ENCODE measurements around the gene MEG3.

- TF ChIP-seq HNRNPK (IDR thresholded peaks at IDR 0.05; ENCODE audit: low read depth, low read length, poor library complexity, severe bottlenecking), result no peak
- no peak for TF ChIP-seq E2F4 (CRISPR knock-in tag; IDR thresholded peaks at IDR 0.05; ENCODE audit: low read depth)
- no peak for TF ChIP-seq CBX2 (IDR thresholded peaks at IDR 0.05; ENCODE audit: insufficient read depth, low read length, poor library complexity, severe bottlenecking)
- no peak for TF ChIP-seq ZNF354B (CRISPR knock-in tag; IDR thresholded peaks at IDR 0.05)
These were observed 3.2 kb upstream of the MEG3 start for GRCh38 chr14:100822532-100823296.

All from K562 (cell line).